HG03565 (cell line): ENCODE data around the gene BMPR2.
A peak's percentile ranks its signal among the peaks of the same experiment; 100 is the strongest.

Experiments used
- ATAC-seq: cut with Tn5 transposase; IDR thresholded peaks from one replicate; pipeline ENCODE4 v1.9.1; 2021; ENCODE audit warnings: mild to moderate bottlenecking, moderate library complexity; ENCODE audit not compliant: unreplicated experiment

Gene BMPR2

DNA sequence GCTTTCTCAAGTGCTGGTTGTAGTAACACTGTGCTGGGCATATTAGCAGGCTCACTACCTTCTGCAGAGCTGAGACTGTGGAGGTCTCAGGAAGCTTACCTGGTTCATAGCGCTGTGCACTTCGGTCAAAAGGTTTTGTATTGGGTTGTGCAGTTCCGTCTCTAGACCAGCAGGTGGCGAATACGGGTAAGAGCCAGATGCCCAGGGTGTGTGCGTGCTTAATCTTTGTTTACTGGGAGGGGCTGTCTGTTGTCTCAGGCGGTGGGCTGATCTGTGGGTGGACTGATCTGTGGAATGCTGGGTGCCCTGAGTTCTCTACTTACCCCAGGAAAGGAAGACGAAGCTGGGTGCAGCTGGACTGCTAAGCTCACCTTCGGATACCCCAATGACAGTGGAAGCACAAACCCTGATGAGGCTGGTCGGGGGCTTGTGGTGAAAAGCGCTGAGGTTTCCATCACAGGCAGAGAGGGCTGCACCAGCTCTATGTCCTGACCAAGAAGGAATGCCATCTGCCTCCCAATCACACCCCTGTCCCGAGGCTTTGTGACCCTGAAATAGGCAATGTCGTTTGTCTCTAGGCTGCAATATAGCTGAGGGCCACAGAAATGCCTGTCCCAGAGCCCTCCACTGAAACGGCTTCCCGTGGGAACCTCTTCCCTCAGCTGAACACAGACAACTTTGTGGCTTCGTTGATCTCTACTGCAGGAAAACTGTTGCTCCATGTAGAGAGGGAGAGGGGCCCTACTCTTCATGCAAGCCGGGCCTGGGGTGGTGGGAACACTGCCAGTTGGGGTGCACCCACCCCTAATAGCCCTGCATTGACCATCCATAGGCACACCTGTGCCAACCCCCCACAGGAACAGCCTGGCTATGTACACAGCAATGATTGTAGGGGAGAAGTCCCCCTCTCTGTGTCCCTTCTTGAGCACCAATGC lies 212.8 kb downstream of the BMPR2 start:
- ATAC-seq = no peak

GRCh38 chr2:202589582-202589949 lies 213.4 kb downstream of the BMPR2 start:
- ATAC-seq = no peak

- ATAC-seq = no peak
Observed at GRCh38 chr2:202592566-202592965, 216.4 kb downstream of the BMPR2 start.

- ATAC-seq = no peak
Observed at GRCh38 chr2:202599105-202599504, 223.0 kb downstream of the BMPR2 start.

- no peak for ATAC-seq
Observed at GRCh38 chr2:202599911-202600310, 223.8 kb downstream of the BMPR2 start.

DNA sequence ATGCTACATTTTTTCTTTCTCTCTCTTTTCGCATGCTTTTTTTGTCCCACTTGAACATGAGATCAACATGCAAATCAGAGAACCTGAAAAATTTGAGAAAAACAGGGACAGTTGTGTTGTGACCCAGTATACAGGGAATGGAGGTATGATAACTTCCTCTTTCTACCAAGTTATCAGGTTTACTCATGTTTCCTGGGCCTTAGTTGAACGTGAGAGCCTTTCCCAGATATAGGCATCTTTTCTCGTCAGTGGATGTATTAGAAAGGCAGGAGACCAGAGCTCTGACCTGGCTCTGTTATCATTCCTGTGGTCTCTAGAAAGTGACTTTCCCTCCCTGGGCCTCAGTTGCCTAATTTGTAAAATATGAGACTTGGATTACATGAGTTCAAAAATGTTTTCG lies 228.6 kb downstream of the BMPR2 start:
- no peak for ATAC-seq

DNA sequence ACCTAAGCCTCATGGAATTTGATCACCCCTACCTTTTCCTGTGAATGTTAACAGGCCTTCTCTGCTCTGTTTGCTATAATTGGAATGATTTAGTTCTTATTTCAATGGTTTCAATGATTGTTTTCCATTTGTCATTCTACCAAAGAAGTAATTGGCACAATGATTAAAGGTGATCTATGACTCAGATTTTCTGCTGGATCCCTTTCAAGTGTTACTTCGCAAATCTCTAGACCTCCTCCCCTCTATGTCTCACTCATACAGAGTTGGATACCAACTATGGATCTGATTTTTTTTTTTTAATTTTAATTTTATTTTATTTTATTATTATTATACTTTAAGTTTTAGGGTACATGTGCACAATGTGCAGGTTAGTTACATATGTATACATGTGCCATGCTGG lies 229.0 kb downstream of the BMPR2 start:
- ATAC-seq = no peak

GRCh38 chr2:202608142-202608852 lies 232.2 kb downstream of the BMPR2 start:
- peak; percentile 29 for ATAC-seq

- ATAC-seq = peak; percentile 91
Observed at GRCh38 chr2:202609381-202610145, 233.4 kb downstream of the BMPR2 start.

DNA sequence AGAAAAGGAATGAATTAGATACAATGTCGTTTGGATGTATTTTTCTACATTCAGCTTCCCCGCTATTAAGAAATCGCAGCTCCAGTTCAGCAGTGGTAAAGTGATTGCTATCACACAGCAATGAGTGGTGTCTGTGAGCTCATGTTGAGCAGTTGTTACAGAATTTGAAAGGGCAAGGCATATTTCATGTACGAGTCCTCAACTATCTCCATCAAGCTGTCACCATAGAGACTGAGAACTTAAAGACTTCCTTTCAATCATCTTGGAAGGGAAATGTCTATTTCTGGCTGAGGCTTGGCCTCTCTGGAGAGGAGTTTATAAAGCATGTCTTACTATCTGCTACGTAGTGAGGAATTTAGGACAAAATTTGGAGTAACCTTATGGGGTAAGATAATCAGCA lies 234.3 kb downstream of the BMPR2 start:
- no peak for ATAC-seq

- no peak for ATAC-seq
Observed at GRCh38 chr2:202612145-202612544, 236.0 kb downstream of the BMPR2 start.

GRCh38 chr2:202613479-202613878 lies 237.4 kb downstream of the BMPR2 start:
- no peak for ATAC-seq
